Lung (tissue), 12 donors: Measurements from ENCODE around the gene LARP1. TPM values are rescaled to one million over a fixed set of nuclear protein-coding genes. Genes with fewer than 3 reads are reported as not detected.

Experiments
- ATAC-seq: fragments of 200-7000 bp; cut with Tn5 transposase; one replicate; pipeline ENCODE4 v1.9.1; 2020; ENCODE audit warnings: moderate number of reproducible peaks; ENCODE audit not compliant: insufficient read depth, low FRiP score
- DNase-seq, 3 donors: peaks; one replicate each; pipeline ENCODE4 v3.0.0-alpha.2; 2013 to 2017
- H3K27ac ChIP-seq, 2 donors: one replicate each; pipeline ENCODE4 v1.5.1; 2013; ENCODE audit warnings: mild to moderate bottlenecking in 2 of 2, moderate library complexity in 2 of 2, control low read depth in 1 of 2, inconsistent platforms in 1 of 2, low read depth in 1 of 2, low read length in 1 of 2
- H3K27me3 ChIP-seq, 3 donors: one replicate each; pipeline ENCODE4 v1.5.1; 2013; ENCODE audit warnings: low read length in 2 of 3; ENCODE audit not compliant: control insufficient read depth in 3 of 3, insufficient read depth in 3 of 3
- H3K36me3 ChIP-seq, 4 donors: one replicate each; pipeline ENCODE4 v1.5.1; 2013; ENCODE audit warnings: low read length in 4 of 4, mild to moderate bottlenecking in 1 of 4, moderate library complexity in 1 of 4; ENCODE audit not compliant: control insufficient read depth in 4 of 4, insufficient read depth in 4 of 4
- H3K4me1 ChIP-seq, 5 donors: one replicate each; pipeline ENCODE4 v1.5.1; 2013; ENCODE audit warnings: low read length in 5 of 5, mild to moderate bottlenecking in 2 of 5, moderate library complexity in 1 of 5; ENCODE audit not compliant: control insufficient read depth in 5 of 5, insufficient read depth in 5 of 5
- H3K4me3 ChIP-seq: one replicate; pipeline ENCODE4 v1.5.1; 2013; ENCODE audit warnings: mild to moderate bottlenecking, control low read depth, moderate library complexity
- H3K9ac ChIP-seq, 2 donors: one replicate each; pipeline ENCODE4 v1.5.1; 2013; ENCODE audit warnings: low read length in 2 of 2, control low read depth in 1 of 2; ENCODE audit not compliant: insufficient read depth in 1 of 2
- H3K9me3 ChIP-seq, 4 donors: one replicate each; pipeline ENCODE4 v1.5.1; 2013; ENCODE audit warnings: low read length in 3 of 4, mild to moderate bottlenecking in 1 of 4, moderate library complexity in 1 of 4; ENCODE audit not compliant: control insufficient read depth in 4 of 4, insufficient read depth in 3 of 4
- WGBS, 2 donors: extraction: QIAGEN DNeasy Blood & Tissue Kit; methylation state at CpG; one replicate each; pipeline ENCODE4 v1.1.7; 2013; 5-methylcytosine and 5-hydroxymethylcytosine counted together
- polyA plus RNA-seq, 2 donors: library from polyadenylated mRNA; stranded (reverse); fragments of 200-250 nt; gene quantifications; one replicate each; pipeline ENCODE4 v1.2.1, GENCODE V29; 2013
- total RNA-seq, 2 donors: library from RNA; depleted of rRNA in 1 of 2; stranded (reverse); fragments of >200 nt in 1 of 2; gene quantifications; one replicate each; pipeline ENCODE4 v1.2.1, GENCODE V29; 2014 to 2021
- TF ChIP-seq, protein P1 (sequence below): IDR thresholded peaks from 2 replicates; pipeline ENCODE4 v1.5.1; 2012; ENCODE audit warnings: mild to moderate bottlenecking; ENCODE audit errors: control extremely low read depth, extremely low read depth
- donor health status: control.
- donor health status: control.
- donor health status: Bipolar disorder and iron deficiency.
- donor health status: healthy.
- donor health status: DM: yes; HTN: yes; CAD: no.

The LARP1 gene
- total and polyA plus RNA-seq, 4 donors, result 30.5 to 199 (median 61.7) TPM

DNA sequence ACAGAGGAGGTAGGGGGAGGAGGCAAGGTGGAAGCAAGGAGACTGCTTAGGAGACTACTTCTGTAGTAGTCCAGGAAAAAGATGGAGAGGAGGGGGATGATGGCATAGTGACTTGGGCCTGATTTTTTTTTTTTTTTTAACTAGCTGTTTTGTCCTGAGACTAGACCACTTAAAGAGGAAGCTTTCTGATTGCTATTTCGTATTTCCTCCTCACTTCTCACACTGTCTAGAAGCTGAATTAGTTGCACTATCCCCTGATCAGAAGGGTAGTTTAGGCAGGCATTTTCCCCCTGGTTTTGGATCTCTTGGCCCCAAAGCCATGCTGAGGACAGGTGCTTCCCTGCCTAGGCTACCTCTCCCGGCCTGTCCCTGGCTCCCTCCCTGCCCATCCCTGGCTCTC, 14.9 kb downstream of the LARP1 start:
- ATAC-seq, result no peak
- Histone ChIP-seq H3K4me3 (no peak overlapping the region), H3K4me1 (peaks cover 11 to 56% (median 28%) of the 10 kb centered on the region in 5 donors), H3K36me3 (no peaks in the 10 kb centered on the region), H3K27ac (peak overlapping the region in 1 of 2 donors; percentile 36), H3K27me3 (no peaks in the 10 kb centered on the region), H3K9me3 (no peaks in the 10 kb centered on the region), H3K9ac (peak overlapping the region in 1 of 2 donors; percentile 8)
- no peak for DNase-seq
- 47 to 59% methylated on average over 2 of the region's 2 CpGs for WGBS, 2 donors
- TF ChIP-seq, protein P1, sequence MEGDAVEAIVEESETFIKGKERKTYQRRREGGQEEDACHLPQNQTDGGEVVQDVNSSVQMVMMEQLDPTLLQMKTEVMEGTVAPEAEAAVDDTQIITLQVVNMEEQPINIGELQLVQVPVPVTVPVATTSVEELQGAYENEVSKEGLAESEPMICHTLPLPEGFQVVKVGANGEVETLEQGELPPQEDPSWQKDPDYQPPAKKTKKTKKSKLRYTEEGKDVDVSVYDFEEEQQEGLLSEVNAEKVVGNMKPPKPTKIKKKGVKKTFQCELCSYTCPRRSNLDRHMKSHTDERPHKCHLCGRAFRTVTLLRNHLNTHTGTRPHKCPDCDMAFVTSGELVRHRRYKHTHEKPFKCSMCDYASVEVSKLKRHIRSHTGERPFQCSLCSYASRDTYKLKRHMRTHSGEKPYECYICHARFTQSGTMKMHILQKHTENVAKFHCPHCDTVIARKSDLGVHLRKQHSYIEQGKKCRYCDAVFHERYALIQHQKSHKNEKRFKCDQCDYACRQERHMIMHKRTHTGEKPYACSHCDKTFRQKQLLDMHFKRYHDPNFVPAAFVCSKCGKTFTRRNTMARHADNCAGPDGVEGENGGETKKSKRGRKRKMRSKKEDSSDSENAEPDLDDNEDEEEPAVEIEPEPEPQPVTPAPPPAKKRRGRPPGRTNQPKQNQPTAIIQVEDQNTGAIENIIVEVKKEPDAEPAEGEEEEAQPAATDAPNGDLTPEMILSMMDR, result no peak

- no peak overlapping the region for H3K4me3 ChIP-seq
- ATAC-seq (no peak), DNase-seq (peak; percentile 72 to 90 (median 88))
- H3K27me3 ChIP-seq, result no peaks in the 10 kb centered on the region
- 61 to 71% methylated on average over 10 of the region's 10 CpGs for WGBS, 2 donors
- H3K27ac ChIP-seq, result peak overlapping the region; percentile 24 to 35
- TF ChIP-seq, protein P1, result no peak
- no peaks in the 10 kb centered on the region for H3K9me3 ChIP-seq
- peaks cover 11 to 58% (median 28%) of the 10 kb centered on the region in 5 donors for H3K4me1 ChIP-seq
- H3K36me3 ChIP-seq, result no peaks in the 10 kb centered on the region
- H3K9ac ChIP-seq, result peak overlapping the region in 1 of 2 donors; percentile 72
These were observed 16.3 kb downstream of the LARP1 start for GRCh38 chr5:154771383-154771901.

- H3K4me1 ChIP-seq, result peaks cover 11 to 47% (median 25%) of the 10 kb centered on the region in 5 donors
- H3K27ac ChIP-seq, result no peak overlapping the region
- DNase-seq (no peak), ATAC-seq (no peak)
- WGBS, 2 donors, result 63 to 64% methylated on average over 3 of the region's 3 CpGs
- no peaks in the 10 kb centered on the region for H3K9me3 ChIP-seq
- no peak overlapping the region for H3K9ac ChIP-seq
- H3K27me3 ChIP-seq, result no peaks in the 10 kb centered on the region
- TF ChIP-seq, protein P1, result no peak
- H3K4me3 ChIP-seq, result no peak overlapping the region
- no peaks in the 10 kb centered on the region for H3K36me3 ChIP-seq
These were observed 18.1 kb downstream of the LARP1 start for GRCh38 chr5:154773326-154773725.

- peaks cover 6 to 32% (median 10%) of the 10 kb centered on the region in 5 donors for H3K4me1 ChIP-seq
These were observed 21.0 kb downstream of the LARP1 start for GRCh38 chr5:154776167-154776566.

More at GRCh38 chr5:154776167-154776566, 21.0 kb downstream of the LARP1 start:
- 90 to 91% methylated on average over 1 of the region's 1 CpG for WGBS, 2 donors
- TF ChIP-seq, protein P1, result no peak
- no peaks in the 10 kb centered on the region for H3K27me3 ChIP-seq
- H3K4me3 ChIP-seq, result no peak overlapping the region
- DNase-seq (no peak), ATAC-seq (no peak)
- H3K36me3 ChIP-seq, result no peaks in the 10 kb centered on the region
- H3K27ac ChIP-seq, result peak overlapping the region in 1 of 2 donors; percentile 36
- no peaks in the 10 kb centered on the region for H3K9me3 ChIP-seq
- H3K9ac ChIP-seq, result no peak overlapping the region
